GM19351 (cell line): ENCODE data around the gene DTNBP1.
"Not testable (repeated sequence)": the region's sequence is repeated elsewhere in the genome, so short reads cannot be mapped to it uniquely, and the experiment has no call there.

ENCODE experiments used
- ATAC-seq: cut with Tn5 transposase; IDR thresholded peaks from one replicate; pipeline ENCODE4 v1.9.1; 2021; ENCODE audit warnings: mild to moderate bottlenecking, moderate library complexity; ENCODE audit not compliant: unreplicated experiment

Gene DTNBP1

GRCh38 chr6:15562977-15563376 is 99.9 kb downstream of the DTNBP1 start:
- no peak for ATAC-seq

DNA sequence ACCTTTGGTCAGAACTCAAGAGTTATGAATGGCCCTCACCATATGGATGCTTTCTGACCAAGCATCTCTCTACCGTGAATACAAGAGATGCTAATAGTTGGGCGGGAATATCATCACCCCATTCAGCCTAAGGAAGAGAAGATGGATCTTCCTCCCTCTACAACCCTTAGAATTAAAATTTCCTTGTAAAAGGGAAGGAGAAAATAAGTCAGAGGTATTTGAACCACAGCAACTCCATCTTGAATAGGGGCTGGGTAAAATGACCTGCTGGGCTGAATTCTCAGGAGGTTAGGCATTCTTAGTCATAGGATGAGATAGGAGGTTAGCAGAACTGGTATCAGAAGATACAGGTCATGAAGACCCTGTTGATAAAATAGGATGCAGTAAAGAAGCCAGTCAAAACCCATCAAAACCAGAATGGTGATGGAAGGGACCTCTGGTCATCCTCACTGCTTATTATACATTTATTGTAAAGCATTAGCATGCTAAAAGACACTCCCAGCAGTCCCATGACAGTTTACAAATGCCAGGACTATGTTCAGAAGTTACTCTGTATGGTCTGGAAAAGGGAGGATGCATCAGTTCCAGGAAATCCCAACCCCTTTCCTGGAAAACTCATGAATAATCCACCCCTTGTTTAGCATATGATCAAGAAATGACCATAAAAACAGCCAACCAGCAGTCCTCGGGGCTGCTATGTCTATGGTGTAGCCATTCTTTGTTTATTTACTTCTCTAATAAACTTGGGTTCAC is 101.2 kb downstream of the DTNBP1 start:
- ATAC-seq = no peak

- no peak for ATAC-seq
Measured at GRCh38 chr6:15560713-15561112, 102.1 kb downstream of the DTNBP1 start.

GRCh38 chr6:15557174-15557573 is 105.7 kb downstream of the DTNBP1 start:
- no peak for ATAC-seq

GRCh38 chr6:15556711-15557110 is 106.1 kb downstream of the DTNBP1 start:
- no peak for ATAC-seq

- ATAC-seq = no peak
Measured at GRCh38 chr6:15555101-15556038, 107.5 kb downstream of the DTNBP1 start.

DNA sequence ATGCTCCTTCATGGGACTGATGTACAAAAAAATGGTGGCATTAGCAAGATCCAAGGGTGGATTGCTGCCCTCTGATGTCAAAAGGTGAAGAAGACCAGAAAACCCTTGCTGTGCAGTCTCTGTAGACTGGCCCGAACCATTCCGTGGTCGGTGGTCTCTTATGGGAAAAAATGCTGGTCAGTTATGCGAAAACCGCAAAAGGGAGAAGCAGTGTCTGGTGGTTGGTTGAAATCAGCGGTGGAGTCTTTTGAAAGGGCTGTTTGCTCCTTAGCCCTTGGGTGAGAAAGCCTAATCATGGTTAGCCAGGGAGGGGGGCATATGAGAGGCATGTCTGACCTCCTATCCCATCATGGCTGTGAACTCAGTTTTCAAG is 108.1 kb downstream of the DTNBP1 start:
- ATAC-seq = no peak

- no peak for ATAC-seq
Measured at GRCh38 chr6:15553736-15554294, 109.0 kb downstream of the DTNBP1 start.

DNA sequence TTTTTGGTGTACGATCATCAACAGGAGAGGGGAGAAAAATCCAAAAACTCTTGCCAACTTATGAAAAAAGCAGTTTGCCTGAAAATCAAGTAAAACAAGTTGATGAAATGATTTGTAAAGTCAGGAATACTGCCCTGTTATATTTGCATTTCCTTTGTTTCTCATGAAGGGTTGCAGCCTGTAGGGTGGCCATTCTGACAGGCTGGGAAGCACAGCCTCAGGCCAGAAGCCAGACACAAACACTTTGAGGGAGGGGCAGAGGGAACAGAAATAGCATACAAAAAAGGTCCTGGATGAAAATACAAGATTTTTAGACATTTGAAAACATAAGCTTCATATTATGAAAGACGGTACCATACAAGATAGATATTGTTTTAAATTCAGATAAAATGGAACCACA is 109.8 kb downstream of the DTNBP1 start:
- ATAC-seq = no peak

DNA sequence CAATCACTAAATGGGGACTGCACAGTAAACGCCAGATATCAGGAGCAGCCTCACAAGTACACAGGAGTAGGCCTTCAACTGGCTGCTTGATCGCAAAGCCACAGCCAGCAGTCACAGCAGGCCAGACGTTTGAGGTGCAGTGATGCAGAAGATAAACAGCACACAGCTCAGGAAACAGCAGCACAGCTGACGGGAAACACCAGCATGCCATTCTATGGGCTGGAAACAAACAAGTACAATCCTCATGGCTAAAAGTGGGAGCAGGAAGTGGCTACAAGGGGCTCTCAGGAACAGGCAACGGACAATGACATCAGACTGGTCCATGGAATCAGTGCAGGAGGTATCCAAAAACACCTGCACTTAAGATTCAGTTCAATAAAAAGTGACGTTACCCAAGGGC is 111.0 kb downstream of the DTNBP1 start:
- no peak for ATAC-seq

GRCh38 chr6:15551262-15551661 is 111.6 kb downstream of the DTNBP1 start:
- no peak for ATAC-seq

- ATAC-seq = no peak
Measured at GRCh38 chr6:15550546-15551123, 112.2 kb downstream of the DTNBP1 start.

- no peak for ATAC-seq
Measured at GRCh38 chr6:15549371-15549770, 113.5 kb downstream of the DTNBP1 start.

GRCh38 chr6:15547400-15547799 is 115.4 kb downstream of the DTNBP1 start:
- ATAC-seq = no peak

- no peak for ATAC-seq
Measured at GRCh38 chr6:15546591-15546990, 116.2 kb downstream of the DTNBP1 start.

- no peak for ATAC-seq
Measured at GRCh38 chr6:15544321-15544900, 118.4 kb downstream of the DTNBP1 start.

GRCh38 chr6:15543332-15543917 is 119.4 kb downstream of the DTNBP1 start:
- not testable (repeated sequence) for ATAC-seq

DNA sequence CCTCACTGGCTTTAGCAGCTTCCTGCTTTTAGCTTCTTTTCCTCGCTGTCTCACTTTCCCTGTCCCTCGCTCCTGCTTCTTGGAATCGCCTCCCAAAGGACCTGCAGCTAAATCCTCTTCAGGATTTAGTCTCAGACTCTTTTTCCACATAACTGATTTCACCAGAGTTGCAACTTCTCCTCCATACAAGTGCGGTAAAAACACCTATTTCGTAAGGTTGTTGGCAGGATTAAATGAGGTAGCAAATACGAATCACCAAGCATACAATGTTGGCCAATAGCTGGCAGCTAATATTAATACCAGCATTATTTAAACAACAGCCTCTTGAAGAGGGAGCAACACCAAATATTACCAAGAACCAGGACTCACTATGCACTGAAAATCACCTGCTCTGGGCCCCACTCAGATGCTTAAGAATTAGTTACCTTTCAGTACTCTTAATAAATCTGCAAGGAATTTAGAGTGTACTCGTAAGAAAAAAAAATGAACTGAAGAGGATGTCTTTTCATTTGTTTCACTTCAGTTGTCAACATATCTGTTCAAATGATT is 123.0 kb downstream of the DTNBP1 start:
- no peak for ATAC-seq

GRCh38 chr6:15538766-15539495 is 123.9 kb downstream of the DTNBP1 start:
- ATAC-seq = no peak

DNA sequence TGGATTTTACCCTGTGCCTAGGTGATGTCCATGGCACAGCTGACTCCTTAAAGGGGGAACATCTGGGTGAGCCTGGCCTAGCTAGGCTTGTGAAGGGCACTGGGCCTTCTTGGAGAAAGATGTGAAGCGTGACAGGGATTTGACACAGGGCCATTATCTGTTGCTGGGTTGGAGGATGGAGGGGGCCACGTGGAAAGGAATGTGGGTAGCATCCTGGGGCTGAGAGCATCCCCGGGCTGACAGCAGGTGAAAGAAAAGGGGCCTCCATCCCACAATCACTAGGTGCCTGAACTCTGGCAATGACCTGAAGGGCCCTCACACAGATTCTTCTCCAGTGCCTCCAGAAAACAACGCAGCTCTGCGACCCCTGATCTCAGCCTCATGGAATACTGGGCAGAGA is 124.7 kb downstream of the DTNBP1 start:
- ATAC-seq = no peak
